Hematopoietic multipotent progenitor cell treated with erythropoietin and hydrocortisone succinate and interleukin-3 and kit ligand, for 4 days (in vitro differentiated cells): ENCODE data around the gene ADAMTS15.

ENCODE experiments used
- DNase-seq: peaks from one replicate; pipeline ENCODE4 v3.0.0-alpha.2; 2015

Gene ADAMTS15

DNA sequence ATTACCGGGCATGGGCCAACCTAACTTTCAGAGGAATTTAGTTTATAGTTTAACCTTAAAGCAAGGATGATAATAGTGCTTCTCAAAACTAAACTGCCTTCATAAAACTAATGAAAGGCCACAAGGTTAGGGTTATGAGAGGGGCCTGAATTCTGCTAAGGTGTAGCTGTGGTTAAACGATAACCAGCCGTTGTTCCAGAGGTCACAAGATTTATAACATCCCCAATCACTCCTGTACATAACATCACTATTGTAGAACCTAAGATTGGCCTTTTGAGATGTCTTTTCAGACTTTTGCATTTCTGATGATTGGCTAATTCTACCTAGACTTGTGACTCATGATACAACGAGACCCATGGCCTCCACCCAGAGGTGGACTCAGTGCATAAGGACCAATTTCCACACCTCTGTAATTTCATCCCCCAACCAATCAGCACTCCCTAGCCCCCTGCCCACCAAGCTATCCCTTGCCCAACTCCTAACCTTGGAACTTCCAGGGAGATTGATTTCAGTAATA, 69.8 kb downstream of the ADAMTS15 start:
- DNase-seq, result no peak

DNA sequence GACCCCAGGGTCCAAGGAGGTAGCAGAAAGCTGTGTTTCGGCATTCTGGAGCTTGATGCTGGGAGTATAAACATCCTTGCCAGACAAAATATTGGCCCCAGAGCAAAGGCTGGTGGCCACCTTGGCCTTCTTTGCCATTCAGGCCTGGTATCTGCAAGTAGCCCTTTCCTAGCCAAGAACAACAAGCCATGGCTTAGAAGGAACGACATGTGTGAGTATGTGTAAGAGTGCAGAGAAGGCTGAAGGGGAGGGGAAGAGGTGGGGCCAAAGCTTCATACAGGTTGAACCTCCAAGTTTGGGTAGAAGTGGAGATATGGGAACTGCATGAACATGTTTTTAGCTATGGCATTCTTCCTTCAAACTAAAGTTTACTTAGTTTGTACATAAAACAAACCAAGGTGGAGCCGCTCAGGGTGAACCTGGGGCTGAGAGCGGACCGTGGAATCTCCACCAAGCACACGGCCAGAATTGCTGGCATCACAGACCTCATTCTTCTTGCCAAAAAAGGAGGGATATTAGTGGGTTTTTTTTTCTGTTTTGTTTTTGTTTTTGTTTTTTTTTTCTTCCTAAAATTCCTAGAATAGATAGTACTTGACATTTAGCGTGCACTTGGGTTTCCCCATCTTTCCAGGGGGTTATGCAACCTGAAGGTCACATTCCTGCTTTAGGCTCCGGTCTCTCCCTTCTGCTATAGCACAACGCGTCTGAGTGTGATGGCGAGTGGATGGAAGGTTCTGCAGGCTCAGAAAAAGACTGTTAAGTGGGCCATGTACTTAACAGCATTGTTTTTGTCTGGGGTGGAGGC, 70.9 kb downstream of the ADAMTS15 start:
- no peak for DNase-seq

- no peak for DNase-seq
These were observed 71.8 kb downstream of the ADAMTS15 start for GRCh38 chr11:130520271-130520671.

DNA sequence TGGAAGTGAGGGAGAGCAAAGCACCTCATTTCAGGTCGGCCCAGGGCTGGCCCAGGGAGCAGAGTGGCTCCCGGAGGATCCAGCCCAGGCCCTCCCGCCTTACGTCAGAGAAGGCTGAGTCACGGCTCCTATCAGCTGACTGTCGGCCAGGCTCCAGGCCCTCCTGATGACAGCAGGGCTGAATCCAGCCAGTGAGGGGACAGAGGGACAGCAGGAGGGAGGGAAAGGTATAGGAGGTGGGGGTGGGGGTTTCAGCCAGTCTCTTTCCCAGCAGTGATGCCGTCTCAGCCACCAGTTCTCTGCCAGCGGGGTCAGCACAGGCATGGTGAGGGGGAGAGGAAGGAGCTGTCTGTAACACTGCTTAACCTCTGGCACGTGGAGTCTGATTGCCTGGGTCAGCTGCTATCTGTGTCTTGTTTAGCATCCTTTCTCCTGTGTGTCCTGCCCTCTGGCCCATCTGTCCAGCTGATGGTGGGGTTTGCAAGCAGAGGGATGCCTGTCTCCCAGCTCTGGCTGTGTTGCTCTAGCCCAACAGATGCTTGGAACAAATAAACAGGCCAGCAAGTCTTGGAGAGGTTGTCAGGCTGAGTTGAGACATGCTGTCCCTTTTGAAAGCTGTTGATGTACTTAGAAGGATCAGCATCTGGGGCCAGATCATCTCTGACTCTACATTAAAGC, 74.0 kb downstream of the ADAMTS15 start:
- DNase-seq, result no peak

GRCh38 chr11:130523166-130523565, 74.7 kb downstream of the ADAMTS15 start:
- no peak for DNase-seq

DNA sequence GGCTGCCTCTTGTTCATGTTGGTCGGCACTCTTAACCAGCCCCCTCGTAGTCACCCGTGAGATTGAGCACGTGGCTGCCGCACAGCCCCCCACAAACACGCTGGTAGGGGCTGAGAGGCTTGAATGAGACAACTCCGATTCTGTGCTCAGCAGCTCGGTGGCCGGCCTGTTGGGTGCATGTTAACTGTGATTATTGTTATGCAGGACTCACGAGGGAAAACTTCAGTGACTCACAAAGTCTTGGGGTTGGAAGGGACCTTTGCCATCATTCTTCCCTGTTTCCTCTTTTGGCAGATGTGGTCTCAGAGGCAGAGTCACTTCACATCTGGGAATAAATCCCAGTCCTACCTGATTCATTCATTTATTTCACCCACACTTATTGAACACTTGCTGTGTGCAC, 75.2 kb downstream of the ADAMTS15 start:
- no peak for DNase-seq

GRCh38 chr11:130524132-130524790, 75.8 kb downstream of the ADAMTS15 start:
- no peak for DNase-seq

DNA sequence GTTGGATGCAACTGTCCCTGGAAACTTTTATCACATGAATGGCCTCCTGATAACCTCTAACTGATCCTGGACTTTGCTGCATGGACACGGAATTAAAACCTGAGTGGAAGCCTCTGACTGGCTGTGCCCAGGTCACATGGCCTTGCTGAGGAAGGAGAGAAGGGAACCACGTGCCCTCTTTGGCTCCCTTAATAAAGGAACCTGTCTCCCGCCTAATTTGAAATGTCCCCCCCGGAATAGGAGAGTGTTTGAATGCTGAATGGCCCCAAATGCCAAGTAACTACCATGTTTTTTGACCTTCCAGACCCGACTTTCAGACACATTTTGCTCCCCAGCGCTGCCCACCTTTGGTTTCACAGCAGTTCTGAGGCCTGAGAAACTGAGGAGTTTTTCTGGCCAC, 76.9 kb downstream of the ADAMTS15 start:
- no peak for DNase-seq
